Activated CD4-positive, alpha-beta T cell treated with anti-CD3 and anti-CD28 coated beads for 4 hours (primary cell): ENCODE measurements around the gene MRPL4.
"Not testable (repeated sequence)": the region's sequence is repeated elsewhere in the genome, so short reads cannot be mapped to it uniquely, and the experiment has no call there.

Experiments used
- DNase-seq, 2 donors: peaks; one replicate each; pipeline ENCODE4 v3.0.0-alpha.2; 2020

The MRPL4 gene

DNA sequence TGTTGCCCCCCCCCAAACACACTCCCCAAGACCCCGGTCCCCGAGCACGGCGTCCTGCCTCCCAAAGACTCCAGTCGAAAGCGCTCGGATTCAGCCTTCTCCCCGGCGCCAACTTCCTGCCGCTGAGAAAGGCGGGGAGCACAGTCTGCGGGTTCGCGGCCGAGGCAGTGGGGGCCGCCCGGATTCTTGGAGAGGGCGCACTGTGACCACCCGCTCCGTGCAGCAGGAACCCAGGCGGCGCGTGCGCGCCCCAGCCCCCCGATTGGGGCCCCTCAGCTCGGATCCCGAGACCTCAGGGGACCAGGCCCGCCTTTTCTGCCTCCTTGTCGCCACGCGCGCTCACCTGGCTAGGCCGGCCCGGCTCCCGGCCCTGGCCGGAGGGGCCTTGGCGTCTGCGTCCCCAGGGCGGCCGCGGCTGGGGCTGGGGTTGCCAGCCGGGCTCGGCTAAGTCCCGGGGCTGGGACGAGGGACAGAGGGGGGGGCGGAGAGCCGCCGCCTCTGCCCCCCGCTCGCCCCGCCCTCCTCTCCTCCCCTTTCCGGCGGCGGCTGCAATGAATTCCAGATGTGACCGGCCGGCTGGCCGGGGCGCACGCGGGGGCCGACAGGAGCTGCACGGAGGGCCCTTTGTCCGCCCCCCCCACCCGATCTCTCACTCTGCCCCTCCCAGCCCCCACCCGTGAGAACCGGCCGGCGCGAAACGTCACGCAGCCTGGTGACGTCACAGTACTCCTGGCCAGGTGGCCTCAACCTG lies 21.0 kb upstream of the MRPL4 start, which contains the start of gene S1PR2:
Gene S1PR2 (minus strand): TSS at position 471 of the 751 bp plus-strand sequence. CDS start 6,426 bp downstream, outside the sequence.
- DNase-seq: peak; percentile 65 to 72

DNA sequence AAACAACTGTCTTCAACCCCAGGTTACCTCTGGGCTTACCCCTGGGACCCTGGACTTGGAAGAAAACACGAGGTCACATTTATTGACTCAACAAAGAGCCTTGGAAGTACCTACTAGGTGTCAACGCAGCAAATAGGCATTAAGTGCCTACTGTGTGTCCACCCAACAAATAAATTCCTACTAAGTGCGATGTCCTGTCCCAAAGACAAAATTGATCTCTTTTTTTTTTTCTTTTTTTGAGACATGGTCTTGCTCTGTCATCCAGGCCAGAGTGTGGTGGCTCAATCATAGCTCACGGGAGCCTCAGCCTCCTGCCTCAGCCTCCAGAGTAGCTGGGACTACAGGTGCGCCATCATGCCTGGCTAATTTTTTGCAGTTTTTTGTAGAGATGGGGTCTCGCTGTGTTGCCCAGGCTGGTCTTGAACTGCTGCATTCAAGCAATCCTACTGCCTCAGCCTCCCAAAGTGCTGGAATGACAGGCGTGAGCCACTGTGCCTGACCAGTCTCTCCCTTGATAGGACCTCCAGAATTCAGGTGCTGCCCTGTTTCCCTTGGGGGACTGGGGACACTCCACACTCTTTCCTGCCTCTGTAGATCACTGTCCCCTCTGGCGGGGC lies 20.3 kb upstream of the MRPL4 start:
- DNase-seq: no peak

DNA sequence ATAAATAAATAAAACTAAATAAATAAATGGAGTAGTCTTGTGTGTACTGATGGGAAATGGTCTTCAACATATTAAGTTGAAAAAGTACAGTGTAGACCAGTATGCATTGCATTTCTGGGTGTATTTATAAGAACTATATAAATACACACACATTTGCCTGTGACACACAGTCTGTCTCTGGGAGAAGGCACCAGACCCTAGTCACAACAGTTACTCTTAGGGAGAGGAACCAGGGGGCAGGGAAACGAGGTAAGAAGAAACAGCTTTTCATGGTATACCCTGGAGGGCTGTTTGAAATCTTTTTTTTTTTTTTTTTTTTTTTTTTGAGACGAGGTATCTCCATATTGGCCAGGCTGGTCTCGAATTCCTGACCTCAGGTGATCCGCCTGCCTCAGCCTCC lies 18.1 kb upstream of the MRPL4 start:
- DNase-seq: no peak

DNA sequence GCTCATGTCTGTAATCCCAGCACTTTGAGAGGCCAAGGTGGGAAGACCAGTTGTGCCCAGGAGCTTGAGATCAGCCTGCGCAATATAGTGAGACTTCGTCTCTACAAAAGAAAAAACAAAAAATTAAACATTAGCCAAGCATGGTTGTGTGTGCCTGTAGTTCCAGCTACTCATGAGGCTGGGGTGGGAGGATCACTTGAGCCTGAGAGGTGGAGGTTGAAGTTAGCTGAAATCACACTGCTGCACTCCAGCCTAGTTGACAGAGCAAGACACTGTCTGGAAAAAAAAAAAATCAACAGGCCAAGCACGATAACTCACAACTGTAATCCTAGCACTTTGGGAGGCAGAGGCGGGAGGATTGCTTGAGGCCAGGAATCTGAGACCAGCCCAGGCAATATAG lies 17.0 kb upstream of the MRPL4 start:
- DNase-seq: no peak

DNA sequence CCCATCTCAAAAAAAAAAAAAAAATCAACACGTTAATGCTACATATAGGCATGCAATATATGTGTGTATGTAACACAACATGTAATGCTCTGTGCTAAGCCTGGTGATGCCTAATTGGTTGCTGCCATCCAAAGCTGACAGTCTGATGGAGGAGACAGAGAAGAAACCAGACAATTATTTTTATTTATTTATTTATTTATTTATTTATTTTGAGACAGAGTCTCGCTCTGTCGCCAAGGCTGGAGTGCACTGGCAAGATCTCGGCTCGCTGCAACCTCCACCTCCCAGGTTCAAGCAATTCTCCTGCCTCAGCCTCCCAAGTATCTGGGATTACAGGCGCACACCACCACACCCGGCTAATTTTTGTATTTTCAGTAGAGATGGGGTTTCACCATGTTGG lies 16.6 kb upstream of the MRPL4 start:
- not testable (repeated sequence) for DNase-seq

DNA sequence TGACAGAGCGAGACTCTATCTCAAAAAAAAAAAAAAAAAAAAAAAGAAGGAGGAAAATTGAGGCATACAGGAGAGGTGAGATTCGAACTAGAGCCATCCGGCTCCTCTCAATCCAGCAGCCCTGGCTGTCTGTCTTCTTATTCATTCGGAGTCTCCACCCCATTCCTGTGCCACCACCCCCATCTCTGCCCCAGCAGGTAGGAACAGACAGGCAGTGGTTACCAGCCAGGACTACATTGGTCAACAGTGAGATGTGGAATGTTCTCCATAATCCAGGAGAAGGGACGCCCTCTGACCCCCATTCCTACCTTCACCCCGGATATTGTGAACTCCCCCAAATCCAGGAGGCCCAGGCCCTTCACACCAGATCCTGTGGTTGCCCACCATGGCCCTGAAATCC lies 14.3 kb upstream of the MRPL4 start:
- no peak for DNase-seq

DNA sequence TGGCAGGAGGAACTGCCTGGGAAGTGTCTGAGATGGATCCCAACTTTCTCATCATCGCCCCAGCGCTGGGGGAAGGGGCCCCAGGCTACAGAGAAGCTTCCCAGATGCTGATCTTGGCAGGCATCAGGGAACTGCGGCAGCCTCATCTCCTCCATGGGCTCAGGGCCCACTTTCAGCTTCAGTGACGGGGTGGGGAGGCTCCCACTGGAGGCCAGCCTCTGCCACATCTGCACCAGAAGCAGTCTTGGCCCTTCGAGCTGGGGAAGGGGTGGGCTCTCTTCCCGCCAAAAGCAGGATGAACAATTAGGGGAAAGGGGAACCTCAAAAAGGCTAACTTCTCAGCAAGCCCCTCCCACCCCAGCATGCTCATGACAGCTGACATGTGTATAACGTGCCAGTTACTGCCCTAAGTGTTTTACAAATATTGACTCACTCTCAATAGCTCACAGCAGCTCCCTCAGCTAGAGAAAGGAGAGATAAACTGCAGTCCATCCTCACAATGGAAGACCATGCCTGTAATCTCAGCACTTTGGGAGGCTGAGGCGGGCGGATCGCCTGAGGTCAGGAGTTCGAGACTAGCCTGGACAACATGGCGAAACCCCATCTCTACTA lies 13.7 kb upstream of the MRPL4 start:
- no peak for DNase-seq

DNA sequence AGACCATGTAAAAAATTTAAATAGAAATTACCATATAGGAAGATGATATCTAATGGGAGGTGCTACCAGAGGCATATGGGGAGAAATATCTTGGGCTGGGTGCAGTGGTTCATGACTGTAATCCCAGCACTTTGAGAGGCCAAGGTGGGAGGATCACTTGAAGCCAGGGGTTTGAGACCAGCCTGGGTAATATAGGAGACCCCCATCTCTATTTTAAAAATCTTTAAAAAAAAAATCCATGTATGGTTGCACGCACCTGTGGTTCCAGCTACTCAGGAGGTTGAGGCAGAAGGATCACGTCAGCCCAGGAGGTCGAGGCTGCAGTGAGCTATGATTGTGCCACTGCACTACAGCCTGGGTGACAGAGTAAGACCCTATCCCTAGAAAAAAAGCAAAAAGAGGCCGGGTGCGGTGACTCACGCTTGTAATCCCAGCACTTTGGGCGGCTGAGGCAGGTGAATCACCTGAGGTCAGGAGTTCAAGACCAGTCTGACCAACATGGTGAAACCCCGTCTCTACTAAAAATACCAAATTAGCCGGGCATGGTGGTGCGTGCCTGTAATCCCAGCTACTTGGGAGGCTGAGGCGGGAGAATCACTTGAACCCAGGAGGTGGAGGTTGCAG lies 10.1 kb upstream of the MRPL4 start:
- DNase-seq: not testable (repeated sequence)

DNA sequence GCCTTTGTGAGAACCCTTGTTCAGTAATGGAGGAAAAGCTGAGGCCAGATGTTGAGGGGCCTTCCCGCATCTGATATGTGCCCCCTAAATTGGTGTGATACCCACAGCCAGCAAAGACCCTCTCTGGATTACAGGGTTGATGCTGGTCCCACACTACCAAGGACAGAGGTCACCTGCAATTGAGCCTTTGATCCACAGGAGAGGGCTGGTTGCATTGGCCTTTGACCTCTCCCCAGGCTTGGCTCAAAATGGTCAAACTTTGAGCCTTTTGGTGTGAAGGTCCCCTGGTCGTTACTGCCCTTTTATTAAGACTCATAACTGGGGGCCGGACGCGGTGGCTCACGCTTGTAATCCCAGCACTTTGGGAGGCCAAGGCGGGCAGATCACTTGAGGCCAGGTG lies 8.4 kb upstream of the MRPL4 start:
- DNase-seq: no peak

DNA sequence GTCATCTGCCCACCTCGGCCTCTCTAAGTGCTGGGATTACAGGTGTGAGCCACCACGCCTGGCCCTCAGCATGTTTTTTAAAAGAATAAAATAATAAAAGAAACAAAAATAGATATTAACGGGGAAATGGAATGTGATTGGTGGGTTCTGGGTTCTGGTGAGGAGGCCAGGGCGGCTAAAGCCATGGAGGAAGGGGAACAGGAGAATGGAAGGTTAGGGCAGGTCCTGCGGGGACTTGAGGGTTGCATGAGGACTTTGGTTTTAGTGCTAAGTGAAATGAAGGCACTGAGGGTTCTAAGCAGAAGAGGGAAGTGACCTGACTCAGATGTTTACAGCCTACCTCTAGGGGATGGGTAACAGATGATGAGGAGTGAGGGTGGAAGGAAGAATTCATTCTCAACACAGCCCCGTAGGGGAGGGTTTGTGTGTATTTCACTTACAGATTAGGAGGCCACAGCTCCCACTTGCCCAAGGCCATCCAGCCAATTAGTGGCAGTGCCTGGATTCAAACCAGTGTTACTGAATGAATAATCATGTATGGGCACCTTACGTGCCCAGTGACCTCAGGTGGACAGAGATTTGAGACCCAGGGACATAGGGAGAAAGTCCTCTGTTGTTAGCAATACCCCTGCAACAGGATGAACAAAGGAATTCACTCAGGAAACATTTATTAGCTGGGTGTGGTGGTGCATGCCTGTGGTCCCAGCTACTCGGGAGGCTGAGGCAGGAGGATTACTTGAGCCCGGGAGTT lies 6.7 kb upstream of the MRPL4 start:
- no peak for DNase-seq

DNA sequence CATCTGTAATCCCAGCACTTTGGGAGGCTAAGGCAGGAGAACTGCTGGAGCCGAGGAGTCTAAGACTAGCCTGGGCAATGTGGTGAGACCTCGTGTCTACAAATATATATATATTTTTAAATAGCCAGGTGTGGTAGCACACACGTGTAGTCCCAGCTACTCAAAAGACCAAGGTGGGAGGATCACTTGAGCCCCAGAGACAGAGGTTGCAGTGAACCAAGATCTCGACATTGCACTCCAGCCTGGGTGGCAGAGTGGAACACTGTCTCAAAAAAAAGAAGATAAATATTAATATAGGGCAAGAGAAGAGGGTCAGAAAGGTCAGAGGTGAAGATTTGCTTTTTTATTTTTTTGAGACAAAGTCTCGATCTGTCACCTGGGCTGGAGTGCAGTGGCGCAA lies 5.5 kb upstream of the MRPL4 start:
- no peak for DNase-seq

DNA sequence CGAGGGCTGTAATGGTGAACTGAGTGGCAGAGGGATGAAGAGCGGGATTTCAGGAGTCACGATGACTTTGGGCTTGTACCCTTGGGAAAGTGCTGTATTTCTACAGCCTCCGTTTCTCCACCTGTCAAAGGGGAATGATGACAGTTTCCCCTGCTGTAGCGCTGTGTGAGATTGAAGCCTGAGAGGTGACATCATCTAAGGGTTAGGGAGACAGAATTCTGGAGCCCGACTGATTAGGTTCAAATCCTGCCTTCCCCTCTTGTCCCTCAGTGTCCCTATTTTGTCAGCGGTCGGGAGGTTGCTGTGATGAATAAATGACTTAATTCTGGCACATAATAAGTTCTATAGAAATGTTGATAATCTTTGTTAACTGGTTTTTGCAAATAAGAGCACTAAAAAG lies 693 bp downstream of the MRPL4 start:
- no peak for DNase-seq

DNA sequence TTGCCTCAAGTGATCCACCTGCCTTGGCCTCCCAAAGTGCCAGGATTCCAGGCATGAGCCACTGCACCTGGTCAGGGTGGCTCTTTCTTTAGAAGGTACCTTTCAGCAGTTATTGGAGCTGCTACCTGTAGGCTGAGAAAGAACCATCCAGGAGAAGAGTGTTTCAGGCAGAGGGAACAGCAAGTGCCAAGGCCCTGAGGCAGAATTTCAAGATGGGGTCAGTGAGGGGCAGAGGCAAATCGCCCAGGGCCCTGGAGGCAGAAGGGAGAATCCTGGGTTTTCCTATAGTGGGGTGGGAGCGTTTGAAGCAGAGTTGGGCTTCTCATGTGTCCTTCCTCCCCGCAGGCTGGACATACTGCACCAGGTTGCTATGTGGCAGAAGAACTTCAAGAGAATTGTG lies 2.2 kb downstream of the MRPL4 start:
- DNase-seq: no peak

DNA sequence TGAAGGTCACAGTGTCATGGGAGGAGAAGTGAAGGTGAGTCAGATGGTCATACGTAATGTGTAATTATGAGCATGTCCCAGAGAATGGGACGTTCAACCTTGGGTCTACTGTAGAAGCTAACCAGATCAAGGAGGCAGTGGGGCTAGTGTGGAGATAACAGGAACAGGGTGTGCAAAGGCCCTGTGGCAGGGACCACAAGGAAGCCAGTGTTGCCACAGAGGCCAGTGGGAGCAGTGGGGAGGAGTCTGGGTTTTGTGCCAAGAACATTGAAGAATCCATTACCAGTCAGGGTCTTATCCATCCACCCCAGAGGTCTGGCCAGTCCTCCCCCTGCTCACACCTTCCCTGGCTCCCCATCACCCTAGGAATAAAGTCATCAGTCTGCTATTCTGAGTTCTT lies 3.3 kb downstream of the MRPL4 start:
- DNase-seq: no peak

DNA sequence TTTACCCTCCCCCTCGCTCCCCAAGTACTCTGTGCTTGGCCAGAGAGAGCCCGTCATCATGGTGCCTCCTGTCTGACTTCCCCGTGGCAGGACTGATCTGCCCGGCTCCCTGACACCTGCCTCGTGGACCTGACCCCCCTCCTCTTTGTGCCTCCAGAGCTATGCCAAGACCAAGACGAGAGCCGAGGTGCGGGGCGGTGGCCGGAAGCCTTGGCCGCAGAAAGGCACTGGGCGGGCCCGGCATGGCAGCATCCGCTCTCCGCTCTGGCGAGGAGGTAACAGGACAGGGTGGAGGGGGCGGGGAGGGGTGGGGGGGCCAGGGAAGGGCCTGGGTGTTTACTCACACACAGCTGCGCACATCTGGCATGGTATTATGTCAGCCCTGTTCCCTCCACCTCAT lies 4.5 kb downstream of the MRPL4 start:
- DNase-seq: no peak

DNA sequence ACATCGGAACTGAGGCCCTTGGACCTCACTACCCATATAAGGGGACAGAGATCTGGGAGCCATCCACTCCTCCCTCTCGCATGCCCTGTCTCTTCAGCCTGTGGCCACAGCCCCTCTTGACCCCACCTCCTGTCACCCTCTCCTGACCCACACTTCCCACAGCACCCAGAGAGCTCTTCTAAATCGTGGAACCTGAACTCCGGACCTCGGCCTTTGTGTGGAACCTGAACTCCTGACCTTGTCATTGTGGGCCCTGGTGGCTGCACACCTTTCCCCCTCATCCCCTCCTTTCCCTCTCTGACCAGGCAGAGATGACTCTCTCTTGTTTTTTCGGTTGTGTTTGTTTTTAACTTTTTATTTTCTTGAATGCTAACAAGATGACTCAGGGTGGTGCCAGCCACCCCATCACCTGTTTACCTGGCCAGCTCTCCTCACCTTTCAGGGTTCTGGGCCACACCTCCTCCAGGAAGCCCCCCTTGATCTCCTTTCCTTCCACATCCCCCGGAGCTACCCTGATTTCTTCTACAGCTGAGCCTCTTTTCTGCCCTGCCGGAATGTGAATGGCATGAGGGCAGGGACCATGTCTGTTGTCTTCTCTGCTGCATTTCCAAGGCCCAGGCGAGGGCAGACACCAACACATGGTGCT lies 5.1 kb downstream of the MRPL4 start:
- DNase-seq: no peak

DNA sequence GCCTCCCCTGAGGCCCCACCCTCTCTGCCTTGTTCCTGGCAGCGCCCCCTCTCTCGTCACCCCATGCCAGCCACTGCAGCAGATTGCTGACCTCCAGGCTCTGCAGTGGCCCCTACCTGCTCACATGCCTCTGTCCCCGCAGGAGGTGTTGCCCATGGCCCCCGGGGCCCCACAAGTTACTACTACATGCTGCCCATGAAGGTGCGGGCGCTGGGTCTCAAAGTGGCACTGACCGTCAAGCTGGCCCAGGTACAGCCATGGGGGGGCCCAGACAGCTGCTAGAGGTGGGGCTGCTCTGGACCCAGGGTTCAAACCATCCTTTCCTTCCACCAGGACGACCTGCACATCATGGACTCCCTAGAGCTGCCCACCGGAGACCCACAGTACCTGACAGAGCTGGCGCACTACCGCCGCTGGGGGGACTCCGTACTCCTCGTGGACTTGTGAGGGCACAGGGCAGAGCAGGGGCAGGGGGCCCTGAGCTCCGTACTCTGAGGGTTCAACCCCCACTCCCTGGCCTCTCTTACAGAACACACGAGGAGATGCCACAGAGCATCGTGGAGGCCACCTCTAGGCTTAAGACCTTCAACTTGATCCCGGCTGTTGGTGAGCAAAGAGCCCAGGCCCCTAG lies 6.2 kb downstream of the MRPL4 start:
- no peak for DNase-seq

DNA sequence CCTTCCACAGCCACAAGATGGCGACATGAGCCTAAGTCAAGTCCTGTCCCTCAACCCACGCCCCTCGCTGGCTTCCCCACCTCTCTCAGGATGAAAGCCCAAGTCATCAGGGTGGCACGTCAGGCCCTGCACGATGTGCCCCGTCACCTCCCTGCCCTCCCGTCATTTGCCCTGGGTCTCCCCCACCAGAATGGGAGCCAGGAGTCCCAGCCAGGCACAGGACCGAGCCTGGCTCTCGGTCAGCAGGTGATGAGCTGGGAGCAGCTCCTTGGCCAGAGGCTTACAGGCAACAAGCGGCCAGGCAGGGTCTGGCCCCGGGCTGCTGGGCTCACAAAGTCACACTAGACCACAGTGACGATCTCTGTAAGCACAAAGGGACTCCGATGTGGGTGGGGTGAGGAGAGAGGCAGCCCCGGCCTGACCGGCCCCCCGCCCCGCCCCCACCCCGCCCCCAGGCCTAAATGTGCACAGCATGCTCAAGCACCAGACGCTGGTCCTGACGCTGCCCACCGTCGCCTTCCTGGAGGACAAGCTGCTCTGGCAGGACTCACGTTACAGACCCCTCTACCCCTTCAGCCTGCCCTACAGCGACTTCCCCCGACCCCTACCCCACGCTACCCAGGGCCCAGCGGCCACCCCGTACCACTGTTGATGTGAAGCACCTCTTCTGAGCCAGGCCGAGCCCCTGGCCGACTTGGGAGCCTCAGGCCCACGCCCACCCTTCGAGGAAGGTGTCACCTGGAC lies 7.3 kb downstream of the MRPL4 start:
- peak; percentile 92 to 93 for DNase-seq

DNA sequence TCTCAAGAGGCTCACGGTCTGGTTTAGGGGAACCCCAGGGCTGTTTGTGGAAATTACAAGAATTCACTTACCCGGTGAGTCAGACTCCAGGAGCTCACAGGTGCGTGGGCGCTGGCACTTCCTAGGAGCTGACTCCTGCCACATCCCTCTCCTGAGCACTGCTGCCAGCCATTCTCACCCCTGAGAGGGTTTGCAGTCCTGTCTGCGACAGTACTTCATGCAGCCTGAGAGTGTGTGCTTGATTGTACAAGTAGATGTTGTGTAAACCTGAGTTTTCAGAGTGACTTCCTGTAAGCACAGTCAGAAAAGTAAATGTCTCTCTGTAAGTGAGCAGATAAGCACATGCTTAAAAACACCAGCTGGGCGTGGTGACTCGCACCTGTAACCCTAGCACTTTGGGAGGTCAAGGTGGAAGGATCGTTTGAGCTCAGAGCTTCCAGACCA lies 8.1 kb downstream of the MRPL4 start:
- DNase-seq: peak; percentile 67 to 72

DNA sequence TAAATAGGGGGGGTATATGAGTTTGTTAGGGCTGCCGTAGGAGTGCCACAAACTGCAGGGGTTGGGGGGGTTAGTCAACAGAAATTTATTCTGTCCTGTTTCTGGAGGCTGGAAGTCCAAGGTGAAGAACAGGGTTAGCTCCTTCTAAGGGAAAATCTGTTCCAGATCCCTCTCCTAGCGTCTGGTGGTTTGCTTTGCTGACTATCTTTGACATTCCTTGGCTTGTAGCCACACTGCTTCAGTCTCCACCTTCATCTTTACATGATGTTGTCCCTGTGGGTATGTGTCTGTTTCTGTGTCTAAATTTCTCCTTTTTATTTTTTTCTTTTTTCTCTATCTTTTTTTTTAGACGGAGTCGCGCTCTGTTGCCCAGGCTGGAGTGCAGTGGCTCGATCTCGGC lies 10.8 kb downstream of the MRPL4 start:
- DNase-seq: no peak

DNA sequence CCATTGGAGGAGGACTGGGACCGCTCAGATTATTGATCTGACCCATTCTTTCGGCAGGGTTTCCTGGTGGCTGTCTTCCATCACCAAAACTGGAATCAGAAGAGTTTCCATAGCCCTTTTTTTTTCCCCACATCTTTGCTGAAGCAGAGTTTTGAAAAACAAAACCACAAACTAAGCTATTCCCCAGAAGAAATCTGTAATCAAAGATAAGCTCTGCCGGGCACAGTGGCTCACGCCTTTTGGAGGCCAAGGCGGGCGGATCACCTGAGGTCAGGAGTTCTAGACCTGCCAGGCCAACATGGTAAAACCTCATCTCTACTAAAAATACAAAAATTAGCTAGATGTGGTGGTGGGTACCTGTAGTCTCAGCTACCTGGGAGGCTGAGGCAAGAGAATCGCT lies 14.7 kb downstream of the MRPL4 start:
- no peak for DNase-seq
